Activated CD4-positive, alpha-beta T cell treated with anti-CD3 and anti-CD28 coated beads, Interleukin-2, Interleukin-6, amounts not matched to agents 100 ng/mL and 50 ng/mL, durations not matched to agents 16 hours and 8 hours (primary cell): ENCODE results near the gene PIANP.

Source experiments
- DNase-seq: peaks from one replicate; pipeline ENCODE4 v3.0.0-alpha.2; 2020

The PIANP gene

DNA sequence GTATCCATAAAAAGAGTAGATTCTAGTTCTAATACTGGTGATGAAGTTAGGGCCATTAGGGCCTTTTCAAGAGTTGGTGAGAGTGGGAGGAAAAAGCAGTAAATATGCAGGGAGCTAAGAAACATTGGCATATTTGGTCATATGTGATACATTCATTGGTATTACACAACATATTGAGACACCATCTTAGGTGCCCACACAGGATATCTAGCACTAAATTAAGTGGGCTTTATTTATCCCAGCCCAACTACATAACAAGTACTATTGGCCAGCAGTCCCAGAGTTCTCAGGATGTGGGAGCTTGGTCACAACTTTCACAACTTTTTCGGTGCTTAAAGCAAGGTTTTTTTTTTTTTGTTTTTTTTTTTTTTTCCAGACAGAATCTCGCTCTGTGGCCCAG, 35.7 kb downstream of the PIANP start:
- DNase-seq = no peak

DNA sequence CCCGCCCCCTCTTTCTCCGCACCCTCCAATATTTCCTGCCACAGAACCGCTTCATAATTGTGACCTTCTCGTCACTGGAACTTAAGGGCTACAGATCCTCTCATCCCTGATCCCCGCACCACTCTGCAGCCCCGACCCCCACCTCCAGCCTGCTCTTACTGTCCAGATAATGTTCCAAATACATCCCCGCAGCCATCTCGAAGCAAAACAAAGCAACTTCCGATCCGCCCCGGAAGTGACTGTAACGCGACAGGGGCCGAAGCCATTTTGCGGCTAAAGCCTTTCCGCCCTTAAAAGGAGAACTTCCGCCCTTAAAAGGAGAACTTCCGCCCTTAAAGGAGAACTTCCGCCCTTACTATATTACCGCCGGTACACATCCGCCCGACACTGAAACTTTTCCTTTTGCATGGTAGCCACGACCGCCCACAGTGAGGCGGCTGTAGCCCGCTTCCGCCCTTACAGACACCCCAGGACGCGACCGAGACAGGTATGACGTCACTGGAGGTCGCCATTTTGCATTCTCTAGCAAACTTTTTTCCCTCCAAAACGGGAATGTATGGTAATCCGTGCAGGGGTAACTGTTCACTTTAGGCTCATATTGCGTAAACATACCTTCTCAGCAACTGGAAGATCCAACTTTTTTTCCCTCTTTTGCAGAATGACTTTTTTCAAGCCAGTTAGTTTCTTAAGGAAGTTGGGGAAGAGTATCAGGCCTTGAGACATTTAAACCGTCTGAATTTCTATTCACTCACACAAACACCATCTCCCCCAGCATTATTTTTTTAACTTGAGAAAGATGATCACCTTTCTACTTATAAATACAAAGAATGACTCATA, 37.5 kb downstream of the PIANP start, which contains the start of gene ING4:
TSS of gene ING4 (minus strand) at position 214 of the 837 bp plus-strand sequence. CDS start at position 196, 18 bp downstream.
- DNase-seq = peak; percentile 99

DNA sequence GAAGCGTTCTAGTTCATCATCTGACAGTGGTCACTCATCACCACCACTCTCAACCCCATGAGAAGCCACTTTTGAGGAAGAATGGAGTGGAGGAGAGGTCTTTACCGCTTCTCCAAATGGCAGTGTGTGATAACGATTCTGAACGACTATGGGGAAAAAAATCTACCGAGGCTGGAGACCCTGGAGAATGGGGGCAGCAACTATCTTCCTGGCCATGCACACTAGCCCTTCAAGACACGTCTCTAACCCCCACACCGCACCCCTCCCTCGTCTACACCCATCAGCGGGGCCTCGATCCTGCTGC, 38.1 kb downstream of the PIANP start:
- no peak for DNase-seq

DNA sequence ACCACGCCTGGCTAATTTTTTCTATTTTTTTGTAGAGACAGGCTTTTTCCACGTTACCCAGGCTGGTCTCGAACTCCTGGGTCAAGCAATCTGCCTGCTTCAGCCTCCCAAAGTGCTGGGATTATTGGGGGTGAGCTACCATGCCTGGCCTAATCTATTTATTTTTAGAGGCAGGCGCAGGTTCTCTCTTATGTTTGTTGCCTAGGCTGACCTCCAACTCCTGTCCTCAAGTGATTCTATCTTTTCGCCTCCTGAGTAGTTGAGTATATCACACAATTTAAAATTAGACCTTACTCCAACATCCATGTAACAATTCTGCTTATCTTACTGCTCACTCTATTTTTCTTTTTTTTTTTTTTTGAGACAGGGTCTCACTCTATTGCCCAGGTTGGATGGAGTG, 46.6 kb downstream of the PIANP start:
- DNase-seq = no peak

DNA sequence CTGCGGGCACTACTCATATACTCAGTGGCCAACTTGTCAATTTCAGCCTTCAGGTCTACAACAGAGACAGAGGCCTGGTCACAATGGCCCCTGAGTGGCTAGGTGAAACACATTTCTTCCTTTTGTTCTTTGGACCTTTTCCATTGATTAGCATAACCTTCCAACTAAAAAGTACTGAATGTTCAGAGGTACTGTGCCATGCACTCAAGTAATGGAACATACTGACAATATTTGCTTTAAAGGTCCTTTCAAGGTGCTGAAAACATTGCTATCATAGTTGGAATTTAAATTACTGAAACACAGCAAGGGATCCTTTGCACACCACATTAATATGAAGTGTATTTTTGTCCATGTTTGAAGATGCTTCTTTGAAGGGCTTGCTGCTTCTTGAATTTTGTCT, 47.3 kb downstream of the PIANP start:
- no peak for DNase-seq

DNA sequence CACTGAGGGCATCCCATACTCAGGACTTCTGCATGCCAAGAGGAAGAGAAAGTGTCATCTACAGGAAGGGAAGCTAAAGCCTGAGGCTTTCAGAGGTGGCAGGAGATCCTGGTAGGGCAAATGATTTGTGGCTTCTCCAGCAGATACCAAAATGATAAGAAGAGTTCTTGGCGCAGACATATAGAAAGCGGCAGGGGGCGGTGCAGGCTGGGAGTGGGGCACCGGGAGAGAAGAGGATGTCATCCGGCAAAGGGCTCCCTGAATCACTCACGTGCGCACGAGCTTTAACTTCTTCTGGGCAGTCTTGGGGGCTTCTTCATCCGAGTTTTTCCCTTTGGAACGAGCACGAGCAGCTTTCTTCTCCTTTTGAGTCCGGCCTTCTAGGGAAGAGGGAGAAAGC, 48.2 kb downstream of the PIANP start:
- DNase-seq = no peak

DNA sequence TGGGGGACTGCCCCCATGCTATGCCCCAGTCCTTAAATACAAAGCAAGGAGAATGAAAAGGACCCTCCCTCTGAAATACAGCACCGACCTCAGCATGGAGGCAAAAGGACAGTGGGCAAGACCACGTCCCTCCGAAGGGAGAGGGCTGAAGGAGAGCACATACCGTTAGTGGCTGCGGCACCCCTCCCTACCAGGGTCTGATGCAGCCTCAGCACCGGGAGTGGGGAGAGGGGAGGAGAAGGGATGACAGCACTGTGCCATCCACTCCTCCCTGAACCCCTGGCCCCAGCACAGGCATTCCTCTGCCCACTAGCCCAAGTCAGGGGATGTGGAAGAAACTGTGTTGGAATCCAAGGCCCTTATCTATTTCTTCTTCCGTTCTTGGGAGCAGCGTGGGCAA, 49.8 kb downstream of the PIANP start:
- no peak for DNase-seq

DNA sequence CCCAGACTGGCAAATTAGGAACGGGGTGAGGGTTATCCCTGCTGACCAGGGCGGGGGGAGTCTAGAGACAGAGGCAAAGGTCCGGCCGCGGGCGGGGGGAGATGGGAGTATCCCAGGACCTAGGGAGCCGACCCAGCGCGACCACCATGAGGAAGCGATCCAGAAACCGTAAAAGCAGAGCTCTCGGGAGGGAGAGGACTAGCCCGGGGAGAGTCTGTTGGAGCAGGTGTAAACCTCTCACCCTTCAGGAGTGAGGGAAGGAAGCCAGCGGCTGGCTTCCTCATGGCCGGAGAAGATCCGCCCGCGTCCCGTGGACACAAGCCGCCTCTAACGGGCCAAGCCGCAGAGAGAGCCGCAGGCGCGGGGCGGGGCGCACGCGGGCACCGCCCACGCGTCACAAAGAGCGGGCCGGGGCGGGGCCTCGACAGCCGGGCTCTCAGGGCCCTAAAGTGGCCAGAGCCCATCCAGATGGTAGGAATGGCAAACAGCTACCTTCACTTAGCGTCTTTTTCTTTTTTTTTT, 53.5 kb downstream of the PIANP start, which contains the start of gene ACRBP:
TSS of gene ACRBP (minus strand) at position 350 of the 522 bp plus-strand sequence. CDS start at position 284, 66 bp downstream.
- peak; percentile 34 for DNase-seq

DNA sequence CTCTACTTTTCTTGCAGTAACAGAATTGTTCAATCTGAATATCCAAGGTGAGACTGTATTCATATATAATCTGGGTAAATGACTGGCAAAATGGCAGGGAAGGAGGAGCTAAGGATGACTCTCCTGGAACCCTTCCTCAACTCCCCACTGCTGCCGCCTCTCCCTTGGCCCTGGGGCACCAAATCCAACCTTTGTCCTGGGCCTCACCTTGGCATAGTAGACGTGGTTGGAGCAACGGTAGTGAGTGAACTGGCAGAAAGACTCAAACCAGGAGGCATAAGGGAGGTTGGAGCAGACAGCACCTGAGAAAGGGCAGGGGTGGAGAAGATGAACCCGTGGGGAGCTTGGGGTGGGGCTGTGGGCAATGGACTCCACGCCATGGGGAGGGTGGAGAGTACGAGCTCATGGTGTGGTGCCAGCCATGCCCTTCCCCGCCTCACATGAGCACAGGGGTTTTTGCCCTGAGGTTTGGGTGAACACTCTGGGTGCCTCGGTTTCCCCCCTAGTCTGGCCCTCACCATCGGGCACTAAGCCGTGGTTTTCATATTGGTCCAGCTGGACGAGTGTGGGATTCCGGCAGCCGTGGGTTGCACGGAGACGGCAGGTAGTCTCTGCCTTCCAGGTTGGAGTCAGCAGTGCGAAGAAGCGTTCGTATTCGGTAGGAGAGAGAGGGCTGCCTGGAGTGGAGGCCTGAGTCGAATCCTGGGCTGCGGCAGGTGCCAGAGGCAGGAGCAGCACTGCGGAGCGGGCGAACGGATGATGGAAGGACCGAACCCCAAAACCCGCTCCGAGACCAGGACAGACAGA, 54.1 kb downstream of the PIANP start:
- no peak for DNase-seq

DNA sequence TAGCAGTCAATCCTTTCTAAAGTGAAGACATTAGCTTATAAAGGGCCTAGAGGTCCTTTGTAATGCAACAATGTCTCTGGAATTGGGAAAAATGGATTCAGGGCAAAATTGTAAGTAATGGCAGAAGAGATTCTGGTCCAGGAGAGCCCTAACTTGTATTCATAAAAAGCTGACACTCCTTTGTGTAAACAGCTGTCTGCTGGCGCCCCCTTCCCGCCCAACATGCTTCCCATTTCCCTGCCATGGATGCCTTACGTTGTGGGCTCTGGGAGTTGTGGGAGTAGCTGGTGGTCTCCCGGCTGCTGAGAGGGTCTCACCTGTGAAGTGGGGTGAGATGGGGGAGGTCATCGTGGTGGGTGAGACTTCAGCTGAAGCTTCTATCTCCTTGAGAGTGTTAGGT, 55.7 kb downstream of the PIANP start:
- DNase-seq = no peak

DNA sequence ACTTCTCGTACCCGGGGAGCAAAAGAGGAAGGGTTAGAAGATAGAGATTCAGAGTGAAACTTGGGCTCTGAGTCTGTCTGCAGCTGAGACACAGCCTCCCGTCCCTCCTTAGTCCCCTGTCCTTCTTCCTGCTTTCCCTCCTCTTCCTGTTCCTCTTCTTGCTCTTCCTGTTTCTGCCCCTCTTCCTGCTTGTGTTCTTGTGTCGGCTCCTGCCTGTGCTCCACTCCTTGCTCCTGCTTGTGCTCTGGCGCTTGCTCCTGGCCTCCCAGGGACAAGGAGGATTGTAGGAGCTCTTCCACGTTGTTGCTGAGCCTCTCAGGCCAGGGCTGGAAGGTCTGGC, 56.4 kb downstream of the PIANP start:
- no peak for DNase-seq
